Iris pigment epithelial cell (primary cell): ENCODE measurements around the gene TMTC1.

Source experiments
- DNase-seq: peaks from one replicate; pipeline ENCODE4 v3.0.0-alpha.2; 2011; ENCODE audit warnings: low read depth

The TMTC1 gene

DNA sequence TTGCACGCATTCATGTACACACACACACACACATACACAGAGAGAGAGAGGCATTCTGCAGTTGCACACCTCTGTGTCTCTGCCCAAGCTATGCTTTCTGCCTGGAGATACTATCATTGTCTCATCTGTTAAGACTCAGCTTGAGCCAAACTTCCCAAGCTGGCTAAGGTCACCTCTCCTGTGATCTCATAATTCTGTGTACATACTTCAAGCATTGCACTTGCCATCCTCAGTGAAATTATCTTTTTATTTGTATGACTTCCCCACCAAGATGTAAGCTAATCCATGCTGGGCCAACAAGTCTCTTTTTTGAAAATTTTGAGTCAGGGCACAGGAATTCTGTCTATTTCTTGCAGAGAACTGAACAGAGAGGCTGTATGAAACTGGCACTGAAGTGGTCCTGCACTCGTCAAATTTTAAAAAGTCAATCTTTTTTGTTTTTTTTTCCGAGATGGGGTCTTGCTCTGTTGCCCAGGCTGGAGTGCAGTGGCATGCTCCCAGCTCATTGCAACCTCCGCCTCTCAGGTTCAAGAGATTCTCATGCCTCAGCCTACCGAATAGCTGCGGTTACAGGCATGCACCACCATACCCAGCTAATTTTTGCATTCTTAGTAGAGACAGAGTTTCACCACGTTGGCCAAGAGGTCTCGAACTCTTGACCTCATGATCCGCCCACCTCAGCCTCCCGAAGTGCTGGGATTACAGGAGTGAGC, 44.3 kb downstream of the TMTC1 start:
- peak; percentile 84 for DNase-seq

DNA sequence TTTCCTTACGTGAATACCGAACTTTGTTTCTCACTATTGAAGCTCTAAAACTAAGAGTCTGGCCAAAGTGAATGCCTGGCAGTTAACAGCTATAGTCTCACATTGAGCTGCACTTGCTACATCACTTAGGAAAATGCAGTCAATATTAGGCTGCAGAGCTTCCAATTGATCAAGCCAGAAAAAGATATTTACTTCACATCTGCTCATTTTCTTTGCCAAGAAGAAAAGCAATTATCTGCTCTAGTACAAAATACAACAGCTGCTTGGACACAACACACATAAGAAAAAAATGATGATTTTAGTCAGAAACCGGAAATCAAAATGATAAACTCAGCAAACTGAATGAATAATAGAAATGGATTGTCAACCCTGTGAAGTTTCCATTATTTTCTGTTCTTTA, 45.4 kb downstream of the TMTC1 start:
- no peak for DNase-seq

DNA sequence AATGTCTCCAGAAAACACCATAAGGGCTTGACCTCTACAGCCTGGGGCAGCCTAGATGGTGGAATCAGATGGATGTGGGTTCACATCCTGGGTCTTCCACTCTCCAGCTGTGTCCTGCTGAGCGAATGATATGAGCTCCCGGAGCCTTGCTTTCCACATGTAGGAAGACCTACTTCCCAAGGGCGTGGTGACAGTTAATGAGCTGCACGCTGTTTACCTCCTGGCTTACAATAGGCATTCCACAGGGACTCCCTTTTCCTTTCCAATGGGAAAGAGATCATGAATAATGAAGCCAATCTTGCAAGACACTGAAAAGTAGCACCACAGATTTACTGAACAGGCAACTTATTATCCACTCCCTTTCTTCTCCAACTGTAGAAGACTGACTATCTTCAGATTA, 46.1 kb downstream of the TMTC1 start:
- no peak for DNase-seq

DNA sequence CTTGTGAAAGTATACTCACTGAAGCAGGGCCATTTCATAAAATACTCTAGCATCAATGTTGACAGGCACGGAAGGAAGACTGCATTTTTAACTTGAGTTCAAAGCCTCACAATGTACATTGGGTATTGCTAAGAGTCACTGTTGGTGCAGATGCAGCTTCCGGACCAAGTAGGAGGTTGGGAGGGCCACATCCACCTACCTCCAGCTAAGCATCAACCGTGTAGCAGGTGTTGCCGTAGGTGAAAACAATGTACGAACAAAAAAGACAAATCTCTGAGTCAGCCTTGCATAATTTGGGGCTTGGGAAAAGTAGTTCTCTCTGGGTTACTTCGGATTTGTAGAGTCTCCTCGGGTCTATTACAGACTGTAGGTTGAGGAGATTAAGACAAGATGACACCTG, 48.1 kb downstream of the TMTC1 start:
- no peak for DNase-seq

DNA sequence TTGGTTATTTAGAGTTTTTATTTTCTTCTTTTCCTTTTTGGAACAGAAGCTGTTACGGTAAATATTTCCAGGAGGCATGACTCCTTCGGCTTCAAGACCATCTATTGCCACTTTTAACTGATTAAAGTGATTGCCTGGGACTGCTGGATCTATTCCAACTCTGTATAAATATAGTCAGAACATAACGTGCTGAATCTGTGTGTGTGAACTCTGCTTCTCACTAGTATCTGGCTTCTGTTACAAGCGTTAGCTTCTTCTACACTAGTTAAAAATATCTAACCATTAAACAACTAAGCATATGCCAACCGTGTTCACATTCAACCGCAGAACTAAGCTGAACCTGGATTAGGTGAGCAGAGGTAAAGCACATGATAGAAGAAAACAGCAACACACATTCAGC, 49.0 kb downstream of the TMTC1 start:
- no peak for DNase-seq

DNA sequence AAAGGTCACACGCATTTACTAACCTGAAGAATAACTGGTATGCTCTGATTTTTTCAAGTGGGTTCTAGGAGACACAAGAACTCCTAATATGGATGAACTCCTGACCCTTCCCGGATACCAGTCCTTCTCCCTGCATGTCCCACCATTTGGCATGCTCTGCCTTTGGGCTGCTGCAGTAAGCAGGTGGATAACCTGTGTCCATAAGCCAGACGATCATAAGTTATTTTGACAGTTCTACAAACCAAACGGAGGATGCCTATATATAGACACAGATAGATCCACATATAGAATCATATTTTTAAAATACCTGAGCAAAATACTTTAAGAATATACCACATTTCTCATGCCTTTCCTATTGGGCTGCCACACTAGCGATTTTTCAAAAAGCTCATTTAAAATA, 49.4 kb downstream of the TMTC1 start:
- DNase-seq: no peak

DNA sequence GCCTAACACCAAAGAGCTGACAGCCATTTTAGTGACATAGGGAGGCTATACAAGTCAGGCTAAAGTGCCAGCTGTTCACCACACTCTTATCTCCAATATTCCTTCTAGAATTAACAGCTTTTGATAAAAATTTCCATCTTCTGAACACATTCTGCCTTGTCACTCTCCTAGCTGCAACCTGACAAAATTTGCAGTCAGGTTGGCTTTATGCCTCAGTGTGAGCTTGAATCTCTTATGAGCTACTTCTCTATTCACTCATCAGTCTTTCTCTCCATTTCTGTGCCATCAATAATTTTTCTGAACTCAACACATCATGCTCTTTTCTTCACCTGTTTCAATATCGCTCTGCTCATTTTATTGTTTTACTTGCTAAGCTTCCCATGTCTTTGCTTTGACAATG, 50.2 kb downstream of the TMTC1 start:
- no peak for DNase-seq

DNA sequence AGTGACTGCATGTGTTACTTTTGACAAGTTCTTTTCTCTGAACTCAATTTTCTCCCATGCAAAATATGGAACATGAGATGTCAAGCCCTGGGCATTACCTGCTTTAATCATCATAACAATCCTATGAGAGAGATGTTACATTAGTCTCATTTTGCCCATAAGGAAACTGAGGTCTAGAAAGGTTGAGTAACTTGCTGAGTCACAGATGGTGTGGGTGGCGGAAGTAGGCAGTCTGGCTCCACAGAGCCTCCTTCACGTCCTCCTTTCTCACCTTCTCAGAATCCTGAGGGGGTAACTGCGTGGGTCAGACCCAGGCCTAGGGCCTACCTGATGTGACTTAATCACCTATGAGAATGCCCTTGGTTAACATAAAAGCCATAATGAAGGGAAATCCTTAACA, 50.7 kb downstream of the TMTC1 start:
- DNase-seq: peak; percentile 75

DNA sequence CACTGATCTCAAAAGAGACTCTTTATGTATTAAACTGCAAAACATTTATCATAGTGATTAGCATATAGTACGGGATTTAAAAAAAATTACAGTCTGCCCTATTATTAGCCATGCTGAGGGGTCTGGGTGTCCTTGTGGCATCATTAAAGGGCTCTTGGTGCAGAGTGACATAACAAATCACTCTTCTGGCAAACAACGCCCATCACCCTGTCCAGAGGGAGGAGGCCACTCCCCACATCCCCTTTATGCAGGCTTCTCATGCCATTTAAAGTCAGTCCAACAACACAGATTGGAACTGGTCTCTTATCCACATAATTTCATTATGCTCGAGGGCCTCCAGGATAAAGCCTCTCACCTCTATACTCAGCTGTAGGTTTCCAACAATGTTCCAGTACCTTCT, 51.1 kb downstream of the TMTC1 start:
- no peak for DNase-seq

DNA sequence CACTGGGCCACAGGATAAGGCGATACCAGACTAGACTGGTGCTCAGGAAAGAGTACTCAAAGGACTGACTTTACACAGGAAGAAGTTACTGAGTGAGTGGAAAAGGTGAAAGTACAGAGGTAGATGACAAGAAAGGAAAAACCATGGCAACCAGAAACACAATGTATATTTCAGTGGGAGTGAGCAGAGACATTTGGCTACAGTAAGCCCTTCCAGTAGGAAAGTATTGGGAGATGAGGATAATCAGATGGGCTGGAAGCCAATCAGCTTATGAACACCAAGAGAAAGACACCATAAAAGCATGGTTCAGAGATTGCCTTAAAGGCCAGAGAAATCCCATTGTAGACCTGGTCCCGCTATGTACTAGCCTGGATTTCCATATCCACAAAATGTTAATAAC, 51.6 kb downstream of the TMTC1 start:
- no peak for DNase-seq

DNA sequence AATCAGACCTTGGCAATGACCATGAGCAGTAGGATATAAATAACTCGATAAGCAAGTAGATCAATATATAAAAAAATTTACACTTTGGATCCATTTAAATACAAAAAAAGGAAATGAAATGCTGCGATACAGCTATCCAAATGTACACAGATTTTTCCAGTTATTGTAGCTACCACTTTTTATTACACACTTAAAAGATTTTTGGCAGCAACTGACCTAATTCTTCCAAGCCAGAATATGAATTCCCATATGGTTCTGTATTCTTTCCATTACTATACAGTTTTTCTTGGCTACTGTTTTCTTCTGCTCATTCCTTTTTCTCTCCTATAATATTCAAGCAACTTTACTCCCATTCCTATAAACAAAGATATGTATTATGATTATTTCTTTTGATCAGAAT, 52.2 kb downstream of the TMTC1 start:
- no peak for DNase-seq

DNA sequence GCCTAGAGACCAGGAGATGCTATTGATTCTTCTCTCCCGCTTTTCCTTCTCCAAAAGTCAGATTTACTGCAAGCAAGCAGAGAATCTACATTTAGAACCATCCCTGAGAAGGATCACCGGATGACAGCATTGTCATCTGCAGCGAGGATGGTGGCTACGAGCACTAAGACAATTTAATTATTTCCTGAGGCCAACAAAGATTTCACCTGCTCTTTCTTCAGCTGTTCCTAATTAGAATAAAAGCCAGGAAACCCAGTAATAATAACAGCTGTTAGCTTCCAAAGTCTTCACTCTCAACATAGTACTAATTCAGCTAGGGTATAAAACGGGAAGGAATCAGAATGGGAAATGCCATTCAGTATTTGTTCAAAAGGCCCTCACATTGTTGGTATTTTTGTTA, 53.3 kb downstream of the TMTC1 start:
- no peak for DNase-seq

DNA sequence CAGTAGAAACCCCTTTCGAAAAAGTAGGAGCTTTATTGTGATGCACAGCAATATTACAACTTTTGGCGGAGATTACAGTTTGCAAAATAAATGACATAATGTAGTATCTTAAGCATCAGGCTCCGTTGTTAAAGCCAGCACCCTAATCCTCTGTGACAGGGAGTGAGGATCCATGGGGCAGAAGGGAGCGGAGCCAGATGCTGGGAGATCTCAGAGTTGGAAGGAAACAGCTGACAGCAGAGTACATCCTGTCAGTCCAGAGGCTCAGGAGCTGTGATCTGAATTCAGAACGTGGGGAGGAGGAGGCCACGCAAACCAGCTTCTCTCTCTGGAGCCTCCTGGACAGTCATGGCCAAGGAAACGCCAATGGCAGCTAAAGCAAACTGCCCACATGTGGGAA, 55.7 kb downstream of the TMTC1 start:
- no peak for DNase-seq

DNA sequence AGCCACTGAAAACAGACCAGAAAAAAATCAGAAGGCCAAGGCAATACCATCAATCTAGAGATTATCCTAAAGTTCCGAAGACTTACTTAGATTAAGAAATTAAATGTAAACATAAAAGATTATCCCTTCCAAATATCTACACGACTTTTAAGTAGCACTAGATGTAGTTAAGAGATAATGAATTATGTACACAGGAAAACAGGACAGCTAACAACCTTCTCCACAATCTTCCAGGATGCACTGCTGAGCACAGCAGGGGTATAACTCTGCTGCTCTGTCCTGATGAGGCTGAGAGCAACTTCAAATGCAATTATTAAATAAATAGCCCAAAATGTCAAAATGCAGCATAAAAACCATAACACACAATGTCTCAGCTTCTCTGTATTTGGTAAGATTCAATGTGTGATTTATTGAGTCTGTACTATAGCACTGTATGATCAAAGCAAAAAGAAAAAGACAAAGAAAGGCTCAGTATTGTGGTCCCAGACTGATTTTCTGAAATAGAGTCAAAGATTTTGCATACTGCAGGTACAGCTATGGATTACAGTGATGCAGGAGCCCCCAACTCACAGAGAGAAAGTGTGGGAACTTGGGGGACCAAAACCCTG, 56.9 kb downstream of the TMTC1 start:
- DNase-seq: no peak

DNA sequence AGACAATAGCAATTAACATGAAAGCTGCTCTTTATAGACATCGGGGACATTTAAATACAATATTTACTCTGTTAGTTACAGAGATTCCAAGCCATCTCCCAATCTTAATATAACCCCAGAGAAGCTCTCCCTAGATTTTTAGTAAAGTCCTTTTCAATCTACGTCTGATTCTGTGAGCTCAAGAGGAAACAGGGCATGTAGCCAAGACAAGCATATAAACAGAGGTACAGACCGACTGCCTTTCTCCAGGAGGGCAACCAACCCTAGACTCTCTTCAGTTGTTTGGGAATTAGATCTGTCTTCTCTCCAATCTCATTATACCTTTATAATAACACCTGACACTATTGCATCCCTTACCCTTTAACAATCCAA, 57.4 kb downstream of the TMTC1 start:
- DNase-seq: peak; percentile 80

DNA sequence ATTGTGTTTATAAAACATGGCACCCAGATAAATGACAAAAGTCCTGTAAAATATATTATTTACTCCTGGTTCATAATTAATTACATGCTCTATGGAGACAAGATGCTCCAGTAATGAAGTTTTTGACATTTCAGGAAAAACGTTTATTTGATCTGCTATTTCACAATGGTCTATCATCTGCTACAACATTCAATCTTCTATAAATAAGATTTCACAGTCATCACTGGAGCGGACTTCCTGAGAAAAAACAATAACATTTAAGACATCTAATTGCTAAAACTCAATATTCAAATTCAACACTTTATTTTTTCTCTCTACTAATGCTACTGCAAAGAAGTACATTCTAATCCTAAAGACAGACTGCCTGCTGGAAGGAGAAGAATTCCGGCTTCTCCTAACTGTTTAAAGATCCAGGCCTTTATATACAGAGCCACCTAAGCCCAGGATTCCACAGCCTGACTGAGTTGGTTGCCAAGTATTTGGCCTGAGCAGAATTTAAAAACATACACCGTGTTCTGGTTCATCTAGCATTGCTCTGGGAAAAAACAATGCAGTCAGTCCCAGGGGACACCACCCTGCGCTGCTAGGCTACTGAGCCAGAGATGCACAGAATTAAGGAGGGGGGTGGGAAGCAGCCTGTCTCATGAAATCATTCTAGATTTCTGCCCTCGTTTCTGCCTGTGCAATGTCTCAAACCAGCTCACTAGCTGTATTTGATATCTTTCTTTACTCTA, 58.0 kb downstream of the TMTC1 start:
- DNase-seq: peak; percentile 90

DNA sequence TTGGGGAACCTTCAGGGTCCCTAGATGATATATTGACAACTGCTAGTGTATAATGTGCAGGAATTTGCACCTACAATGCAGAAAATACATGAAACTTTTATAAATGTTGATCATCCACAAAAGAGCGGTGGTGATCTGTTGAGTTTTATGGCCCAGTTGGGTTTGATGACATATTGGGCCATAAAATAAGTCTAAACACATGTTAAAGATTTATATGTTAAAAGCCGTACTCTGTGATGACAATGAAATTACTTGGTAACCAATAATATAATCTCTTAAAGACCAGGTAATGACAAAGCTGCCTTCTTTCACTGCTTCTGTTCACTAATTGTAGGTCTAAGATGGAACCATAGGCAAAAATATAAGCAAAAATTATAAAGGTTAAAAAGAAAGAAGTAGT, 61.6 kb downstream of the TMTC1 start:
- DNase-seq: no peak

DNA sequence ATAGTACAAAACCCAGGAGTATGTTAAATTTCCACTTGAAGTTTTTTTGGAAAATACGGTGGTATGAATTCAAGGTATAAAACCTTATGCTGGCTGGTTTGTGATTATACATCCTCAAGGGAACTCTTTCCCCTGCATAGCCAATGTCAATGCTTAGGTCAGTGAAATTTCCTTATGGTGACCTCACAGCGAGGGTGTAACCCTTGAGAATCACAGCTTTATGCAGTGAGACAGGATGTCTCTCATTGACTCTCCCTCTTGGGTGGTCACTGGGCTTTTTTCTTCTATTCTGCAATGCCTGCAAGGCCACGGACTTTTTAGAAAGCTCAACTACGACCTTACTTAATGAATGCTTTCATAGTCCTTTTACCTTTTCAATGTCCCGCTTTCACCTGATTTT, 64.4 kb downstream of the TMTC1 start:
- no peak for DNase-seq

DNA sequence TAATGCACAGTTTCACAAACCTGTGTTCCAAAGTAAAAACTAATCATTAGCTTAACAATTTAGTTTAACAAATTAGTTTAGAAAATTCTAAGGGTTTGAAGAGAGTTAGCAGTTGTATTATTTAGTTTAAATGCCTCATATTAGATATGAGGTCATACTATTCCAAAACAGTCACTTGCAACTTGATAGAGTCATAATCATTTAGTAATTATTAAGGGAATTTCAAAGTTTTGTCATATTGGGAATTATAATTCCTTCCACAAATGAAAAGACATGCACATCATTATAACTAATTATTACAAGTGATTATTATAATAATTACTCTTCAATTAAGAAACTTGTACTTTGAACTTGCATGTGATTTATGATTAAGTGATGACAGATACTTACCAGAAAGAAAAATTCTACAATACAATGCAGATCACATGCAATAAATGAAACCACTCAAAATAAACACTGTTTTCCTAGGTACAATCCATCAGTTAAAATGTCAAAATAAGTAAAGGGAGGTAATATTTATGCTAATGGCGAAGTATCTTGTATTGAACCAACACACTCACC, 66.1 kb downstream of the TMTC1 start:
- DNase-seq: no peak

DNA sequence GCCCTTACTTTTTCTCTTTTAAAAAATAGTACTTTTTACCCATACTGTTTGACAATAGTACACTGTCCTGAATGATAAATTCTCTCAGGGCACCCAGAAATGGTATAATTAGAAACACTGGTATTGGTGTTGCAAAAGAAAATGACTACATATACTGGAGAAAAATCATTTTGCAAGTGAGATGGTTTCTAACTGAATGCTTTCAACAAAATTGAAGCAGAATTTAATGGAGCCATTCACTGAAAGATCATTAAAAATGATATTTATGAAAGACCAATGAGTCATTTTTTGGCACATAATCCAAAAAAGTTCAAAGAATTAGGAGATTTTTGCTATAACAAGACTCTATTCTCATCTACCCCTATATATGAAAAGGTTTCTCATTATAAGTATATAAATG, 68.8 kb downstream of the TMTC1 start:
- DNase-seq: no peak

DNA sequence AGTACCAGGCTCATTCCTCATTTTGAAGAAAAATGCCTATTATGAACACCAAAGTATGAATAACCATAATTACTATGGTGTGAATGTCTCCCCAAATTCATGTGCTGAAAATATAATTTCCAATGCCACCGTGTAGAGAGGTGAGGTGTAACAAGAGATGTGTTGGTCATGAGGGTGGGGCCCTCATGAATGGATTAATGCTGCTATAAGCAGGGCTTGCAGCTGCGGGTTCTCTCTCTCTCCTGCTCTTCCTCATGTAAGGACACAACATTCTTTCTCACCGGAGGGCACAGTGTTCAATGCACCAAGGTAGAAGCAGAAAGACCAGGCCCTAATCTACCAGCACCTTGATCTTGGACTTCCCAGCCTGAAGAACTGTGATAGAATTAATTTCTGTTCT, 70.0 kb downstream of the TMTC1 start:
- DNase-seq: no peak

DNA sequence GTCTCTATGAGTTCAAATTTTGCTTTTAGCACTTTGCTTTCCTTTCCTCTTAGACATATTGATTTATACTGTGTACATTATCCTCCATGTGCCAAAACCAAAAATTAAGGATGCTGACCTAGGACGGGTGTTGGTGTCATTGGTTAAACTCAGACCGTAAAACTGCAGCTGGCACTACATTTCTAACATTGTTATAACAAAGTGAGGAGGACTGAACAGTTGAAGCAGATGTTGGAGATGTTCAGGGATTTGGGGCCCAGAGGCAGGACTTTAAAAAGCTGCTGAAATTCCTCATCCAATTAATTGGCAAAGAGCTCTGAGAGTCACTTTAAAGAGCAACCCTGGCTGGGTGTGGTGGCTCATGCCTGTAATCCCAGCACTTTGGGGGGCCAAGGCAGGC, 72.4 kb downstream of the TMTC1 start:
- DNase-seq: no peak

DNA sequence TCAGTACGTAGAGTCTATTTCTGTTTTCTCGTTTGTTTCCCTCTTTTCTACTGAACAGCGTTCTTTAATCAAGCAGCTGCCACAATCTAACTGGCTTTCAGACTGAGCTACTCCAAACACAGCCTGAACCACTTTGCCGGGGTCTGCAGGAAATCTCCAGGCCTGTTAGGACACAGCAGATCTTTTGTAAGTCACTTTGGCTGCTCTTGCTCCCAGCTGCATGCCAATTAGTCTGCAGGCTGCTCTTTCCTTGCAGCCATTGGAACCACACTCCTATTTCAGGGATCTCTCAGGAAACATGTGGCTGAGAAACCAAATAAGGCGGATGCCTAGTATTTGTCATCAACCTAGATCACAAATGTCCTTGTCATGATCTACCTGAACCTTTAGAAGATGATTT, 73.6 kb downstream of the TMTC1 start:
- no peak for DNase-seq
